Islet of Langerhans (tissue), 1 donor: ENCODE measurements around the gene OR52D1.

Source experiments
- FAIRE-seq: peaks from one replicate; lab custom pipeline; 2011; peaks lifted over from hg19 to GRCh38; lab: Jason Lieb, UNC

OR52D1 gene

GRCh38 chr11:5514841-5515240 is 26.4 kb downstream of the OR52D1 start:
- no peak for FAIRE-seq

DNA sequence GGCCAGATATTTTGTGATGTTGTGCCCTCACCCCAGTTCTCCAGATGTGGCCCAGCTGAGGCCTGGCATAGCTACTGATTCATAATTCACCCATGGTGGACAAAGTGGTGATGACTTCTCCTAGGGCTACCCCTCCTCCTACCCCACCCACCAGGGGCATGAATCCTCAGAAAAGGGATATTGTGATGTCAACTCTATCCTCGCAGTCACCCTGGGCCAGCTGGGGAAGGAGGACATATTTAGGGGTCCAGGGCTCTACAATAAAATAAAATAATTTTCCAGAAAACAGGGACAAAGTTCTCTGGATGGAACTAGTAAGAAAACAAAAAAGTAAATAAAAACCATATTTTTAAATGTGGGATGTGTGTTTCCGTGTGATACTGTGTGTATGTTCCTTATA is 28.1 kb downstream of the OR52D1 start, which contains the start of gene UBQLNL:
Gene UBQLNL, minus strand, starts transcription at position 101 of the 400 bp plus-strand sequence. CDS start 258 bp downstream, outside the sequence.
- FAIRE-seq: no peak

DNA sequence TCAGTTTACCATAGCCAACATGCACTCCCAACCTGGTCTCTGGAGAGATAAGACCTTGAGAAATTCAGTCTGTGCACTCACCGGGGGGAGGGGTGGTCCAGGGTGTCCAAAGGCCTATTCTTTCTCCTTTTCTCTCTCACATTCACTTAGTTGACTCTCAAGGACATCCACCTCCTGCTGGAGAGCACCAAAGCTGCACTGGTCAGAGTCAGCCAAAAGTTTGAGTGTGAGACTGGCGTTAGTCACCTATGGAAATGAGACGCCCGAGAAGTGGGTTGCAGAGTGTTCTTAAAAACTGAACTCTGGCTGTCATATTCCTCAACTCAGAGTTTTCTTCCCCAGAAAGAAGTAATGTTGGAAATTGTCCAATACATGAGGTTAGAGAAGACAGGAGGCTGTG is 33.1 kb downstream of the OR52D1 start:
- FAIRE-seq: no peak

GRCh38 chr11:5522308-5522707 is 33.8 kb downstream of the OR52D1 start:
- FAIRE-seq: no peak

DNA sequence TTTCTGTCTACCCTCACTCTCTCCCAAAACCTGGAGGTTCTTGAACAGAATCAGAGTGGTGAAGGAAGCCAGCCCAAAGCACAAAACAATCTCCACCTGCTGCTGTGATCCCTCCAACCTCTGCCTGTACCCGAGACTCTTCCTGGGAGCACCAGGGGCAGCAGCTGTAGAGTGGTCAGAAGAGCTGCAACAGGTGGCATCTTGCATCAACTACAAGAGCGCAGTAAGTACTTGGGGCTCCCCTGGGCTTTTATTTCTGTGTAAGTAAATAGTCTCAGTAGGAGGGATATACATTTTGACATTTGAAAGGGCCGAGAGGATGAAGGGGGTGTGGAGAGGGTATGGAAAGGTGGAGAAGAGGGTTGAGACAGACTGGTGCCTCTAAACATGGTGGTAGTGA is 36.3 kb downstream of the OR52D1 start:
- FAIRE-seq: no peak

DNA sequence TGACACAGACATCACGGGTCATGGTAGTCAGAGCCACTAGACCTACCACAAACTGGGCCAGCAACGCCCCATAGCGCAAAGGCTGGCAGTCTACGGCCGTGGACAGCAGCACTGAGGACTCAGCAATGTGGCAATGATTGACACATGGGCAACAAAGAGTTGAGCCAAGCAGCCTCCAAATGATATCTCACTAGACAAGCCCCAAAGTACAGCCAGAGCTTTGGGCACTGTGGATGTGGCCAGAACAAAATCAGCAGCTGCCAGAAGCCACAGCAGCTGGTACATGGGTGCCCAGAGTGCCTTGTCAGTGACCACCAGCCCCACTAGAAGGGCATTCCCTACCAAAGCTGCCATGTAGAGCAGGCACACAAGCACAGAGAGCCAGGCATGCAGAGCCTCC is 39.2 kb downstream of the OR52D1 start:
- FAIRE-seq: no peak

- no peak for FAIRE-seq
Observed at GRCh38 chr11:5528495-5528894, 40.0 kb downstream of the OR52D1 start.

DNA sequence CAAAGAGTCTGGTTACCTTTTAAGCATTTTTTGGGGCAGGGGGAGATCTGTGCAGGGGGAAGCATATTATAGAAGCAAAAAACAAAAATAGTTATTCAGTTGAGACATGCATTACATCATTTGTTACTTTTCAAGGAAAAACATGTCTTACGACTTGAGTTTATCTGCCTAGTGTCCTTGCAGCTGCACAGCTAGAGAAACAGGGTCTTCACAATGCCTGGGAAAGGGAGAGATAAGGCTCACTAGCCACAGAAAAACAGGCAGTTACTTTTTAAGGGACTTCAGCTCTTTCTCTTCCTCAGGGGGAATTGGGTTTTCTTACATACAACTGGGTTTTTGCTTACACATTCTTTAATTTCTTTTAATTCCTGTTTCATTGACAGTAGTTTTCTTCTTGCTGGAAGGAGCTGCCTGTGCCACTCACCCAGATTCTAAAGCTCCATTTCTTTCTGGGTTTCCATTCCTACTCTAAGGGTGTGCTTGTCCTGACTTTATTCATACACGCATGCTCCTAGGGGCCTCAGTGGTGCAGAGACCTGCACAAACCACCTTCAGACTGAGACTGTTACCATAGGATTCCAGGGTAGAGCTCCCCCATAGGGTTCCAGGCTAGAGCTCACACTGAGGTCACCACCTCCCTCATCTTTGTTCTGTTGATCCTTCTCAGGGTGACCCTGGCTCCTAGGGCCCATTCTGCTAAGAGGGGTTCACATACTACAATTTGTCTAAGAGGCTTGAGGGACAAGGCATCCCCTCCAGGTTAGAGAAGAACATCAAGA is 42.8 kb downstream of the OR52D1 start:
- FAIRE-seq: no peak

DNA sequence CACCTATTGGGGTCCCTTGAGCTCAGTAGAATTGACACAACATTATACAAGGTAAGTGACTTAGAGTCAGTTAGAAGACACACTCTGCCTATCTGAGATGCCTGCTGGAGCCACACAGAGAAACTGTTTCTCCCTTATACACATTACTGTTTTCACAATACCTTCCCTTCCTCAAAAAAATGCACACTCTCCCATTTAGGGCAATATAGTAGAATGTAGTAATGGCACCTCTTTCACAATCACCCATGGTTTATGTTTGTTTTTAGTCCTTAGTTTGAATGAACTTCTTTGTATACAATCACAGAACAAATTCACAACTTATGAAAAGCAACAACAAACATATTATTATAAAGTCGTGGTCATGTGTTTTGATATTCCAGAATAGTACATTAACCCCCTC is 45.6 kb downstream of the OR52D1 start:
- FAIRE-seq: no peak

DNA sequence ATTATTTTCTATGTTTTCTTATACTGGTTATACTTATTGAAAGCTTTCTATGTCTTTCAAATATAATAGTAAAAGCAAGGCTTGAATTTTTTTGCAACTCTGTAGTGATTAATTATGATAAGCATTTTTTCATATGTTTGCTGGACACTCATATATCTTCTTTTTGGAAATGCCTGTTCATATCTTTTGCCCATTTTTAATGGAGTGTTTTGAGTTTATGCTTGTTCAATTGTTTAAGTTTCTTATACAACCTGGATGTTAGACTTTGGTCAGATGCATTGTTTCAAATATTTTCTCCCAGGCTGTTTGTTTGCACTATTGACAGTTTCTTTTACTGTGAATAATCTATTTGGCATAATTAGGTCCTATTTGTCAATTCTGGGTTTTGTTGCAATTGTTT is 48.0 kb downstream of the OR52D1 start:
- no peak for FAIRE-seq
